Measurements from ENCODE around the gene SORBS1. TPM values are rescaled to one million over a fixed set of nuclear protein-coding genes. Genes with fewer than 3 reads are reported as not detected.

Gene SORBS1
- total RNA-seq, 2 donors from 2014 or later = 17.6 to 150 TPM

DNA sequence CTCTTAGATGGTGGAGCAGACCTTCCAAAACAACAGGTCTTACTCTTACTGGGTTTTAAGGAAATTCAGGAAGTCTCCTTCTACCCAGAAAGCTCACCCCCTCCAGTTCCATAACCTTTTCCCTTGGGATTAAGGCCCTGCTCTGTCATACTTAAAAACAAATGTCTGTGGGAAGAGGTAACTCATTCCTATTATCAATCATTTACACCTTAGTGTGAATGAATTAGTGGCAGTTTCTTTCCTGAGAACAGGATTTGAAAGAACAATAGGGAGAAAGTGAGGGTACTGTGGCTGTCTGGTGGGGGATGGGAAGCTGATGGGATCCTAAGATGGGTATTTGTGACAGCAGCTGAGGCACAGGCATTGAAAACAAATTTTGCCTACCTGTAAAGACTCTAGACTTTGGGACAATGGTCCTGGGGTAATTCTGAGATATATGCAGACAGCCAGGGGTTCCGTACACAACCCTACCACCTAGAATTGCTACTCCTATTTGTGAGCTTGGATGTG lies 248.1 kb downstream of the SORBS1 start:
- intact Hi-C loops (cut with DNase I) = no loop called here
- H3K4me1 ChIP-seq = peaks cover 8% of the 10 kb centered on the region
- H3K36me3 ChIP-seq = no peaks in the 10 kb centered on the region
- no peak overlapping the region for H3K4me3 ChIP-seq
- TF ChIP-seq, protein P1, sequence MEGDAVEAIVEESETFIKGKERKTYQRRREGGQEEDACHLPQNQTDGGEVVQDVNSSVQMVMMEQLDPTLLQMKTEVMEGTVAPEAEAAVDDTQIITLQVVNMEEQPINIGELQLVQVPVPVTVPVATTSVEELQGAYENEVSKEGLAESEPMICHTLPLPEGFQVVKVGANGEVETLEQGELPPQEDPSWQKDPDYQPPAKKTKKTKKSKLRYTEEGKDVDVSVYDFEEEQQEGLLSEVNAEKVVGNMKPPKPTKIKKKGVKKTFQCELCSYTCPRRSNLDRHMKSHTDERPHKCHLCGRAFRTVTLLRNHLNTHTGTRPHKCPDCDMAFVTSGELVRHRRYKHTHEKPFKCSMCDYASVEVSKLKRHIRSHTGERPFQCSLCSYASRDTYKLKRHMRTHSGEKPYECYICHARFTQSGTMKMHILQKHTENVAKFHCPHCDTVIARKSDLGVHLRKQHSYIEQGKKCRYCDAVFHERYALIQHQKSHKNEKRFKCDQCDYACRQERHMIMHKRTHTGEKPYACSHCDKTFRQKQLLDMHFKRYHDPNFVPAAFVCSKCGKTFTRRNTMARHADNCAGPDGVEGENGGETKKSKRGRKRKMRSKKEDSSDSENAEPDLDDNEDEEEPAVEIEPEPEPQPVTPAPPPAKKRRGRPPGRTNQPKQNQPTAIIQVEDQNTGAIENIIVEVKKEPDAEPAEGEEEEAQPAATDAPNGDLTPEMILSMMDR (IDR thresholded peaks at IDR 0.05) = no peak
- no peak overlapping the region for H3K27ac ChIP-seq
- no peak overlapping the region for H3K9ac ChIP-seq (ENCODE audit: low read depth in 2 of 2, low read length in 2 of 2)
- H3K27me3 ChIP-seq = no peaks in the 10 kb centered on the region
- no peak for DNase-seq
- no peaks in the 10 kb centered on the region for H3K9me3 ChIP-seq

DNA sequence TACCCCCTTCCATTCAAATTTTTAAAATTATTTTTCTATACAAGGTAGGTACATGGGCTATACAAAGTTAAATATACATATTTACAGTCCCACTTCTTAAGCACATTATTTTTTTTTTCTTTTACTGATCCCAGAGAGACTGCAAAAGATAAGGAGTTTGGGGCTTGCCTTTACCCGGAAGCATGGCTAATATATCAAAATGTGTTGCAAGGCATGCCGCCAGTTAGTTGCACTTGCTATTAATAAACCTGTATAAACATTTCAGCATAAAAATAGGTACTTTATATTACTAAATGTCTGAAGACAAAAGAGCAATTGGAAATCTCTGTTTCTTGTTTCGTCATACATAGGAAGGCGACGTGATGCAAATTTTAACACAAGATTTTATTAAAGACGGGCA lies 248.9 kb downstream of the SORBS1 start:
- no peak for DNase-seq
- Histone ChIP-seq H3K4me1 (peaks cover 8% of the 10 kb centered on the region), H3K9ac (ENCODE audit: low read depth in 2 of 2, low read length in 2 of 2) (no peak overlapping the region)

DNA sequence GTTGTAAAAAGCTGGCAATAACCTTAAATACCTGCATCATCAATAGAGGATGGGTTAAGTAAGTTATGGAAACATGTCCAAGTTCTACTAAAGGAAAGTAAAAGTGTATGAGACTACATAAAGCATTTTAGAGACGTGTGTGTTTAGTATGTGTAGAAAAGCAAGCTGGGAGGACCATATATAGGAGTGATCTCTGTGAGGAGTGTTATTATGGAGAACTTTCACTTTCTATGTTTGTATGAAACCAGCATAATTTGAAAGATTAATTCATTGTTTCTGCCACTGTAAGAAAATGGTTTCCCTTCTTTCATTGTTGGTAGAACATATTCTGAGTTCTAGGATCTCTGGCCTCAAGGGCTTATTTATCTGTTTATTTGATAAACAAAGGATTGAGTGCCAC lies 251.2 kb downstream of the SORBS1 start:
- no peak overlapping the region for H3K9ac ChIP-seq (ENCODE audit: low read depth in 2 of 2, low read length in 2 of 2)
- intact Hi-C loops (cut with DNase I) = no loop called here
- no peaks in the 10 kb centered on the region for H3K27me3 ChIP-seq
- DNase-seq = no peak
- peaks cover 8% of the 10 kb centered on the region for H3K4me1 ChIP-seq
- H3K9me3 ChIP-seq = no peaks in the 10 kb centered on the region
- TF ChIP-seq, protein P1 (IDR thresholded peaks at IDR 0.05) = no peak
- no peaks in the 10 kb centered on the region for H3K36me3 ChIP-seq
- H3K27ac ChIP-seq = peak overlapping the region; percentile 75
- no peak overlapping the region for H3K4me3 ChIP-seq

More for the DNA sequence above, 248.9 kb downstream of the SORBS1 start:
- Histone ChIP-seq H3K4me3 (no peak overlapping the region), H3K27ac (no peak overlapping the region), H3K27me3 (no peaks in the 10 kb centered on the region), H3K9me3 (no peaks in the 10 kb centered on the region), H3K36me3 (no peaks in the 10 kb centered on the region)
- intact Hi-C loops (cut with DNase I) = no loop called here
- TF ChIP-seq, protein P1 (IDR thresholded peaks at IDR 0.05) = no peak

DNA sequence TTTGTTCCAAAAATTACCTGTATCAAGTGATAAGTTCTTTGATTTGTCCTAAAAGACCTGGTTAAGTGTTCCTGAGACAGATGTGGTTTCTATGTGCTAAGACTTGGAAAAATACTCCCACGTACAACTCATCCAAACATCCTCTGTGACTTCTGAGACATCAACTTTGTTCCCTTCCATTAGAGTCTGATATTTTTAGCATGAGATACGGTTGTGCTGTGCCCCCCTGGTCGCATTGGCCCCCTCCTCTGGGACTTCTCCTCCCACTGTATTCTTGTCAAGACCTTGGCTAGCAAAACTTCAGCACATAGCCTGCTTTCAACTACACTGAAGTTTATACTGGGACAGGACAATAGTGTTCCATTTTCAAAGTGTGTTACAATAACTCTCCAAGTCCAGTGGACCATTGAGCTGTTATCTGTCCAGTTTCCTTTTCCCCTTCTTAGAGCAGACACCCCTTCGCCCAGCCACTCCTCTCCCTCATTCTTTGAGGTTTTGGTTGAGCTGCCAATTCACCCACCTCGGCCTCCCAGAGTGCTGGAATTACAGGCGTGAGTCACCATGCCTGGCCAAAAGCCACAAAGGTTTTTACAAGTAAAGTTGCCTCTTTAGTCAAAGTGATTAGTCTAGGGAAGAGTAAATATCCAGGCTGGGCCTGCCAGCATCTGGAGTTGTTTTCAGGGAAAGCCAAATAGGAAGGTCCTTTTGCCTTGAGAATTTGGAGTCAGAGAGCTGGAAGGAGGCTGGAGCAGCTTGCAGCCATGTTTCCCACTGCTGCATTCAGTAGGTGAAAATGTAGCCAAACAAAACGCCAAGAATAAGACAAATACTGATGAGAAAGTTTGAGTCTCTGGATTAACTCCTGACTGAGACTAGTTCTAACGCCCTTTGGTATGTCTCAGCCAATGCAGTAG lies 252.5 kb downstream of the SORBS1 start:
- peak; percentile 93 for DNase-seq
- Histone ChIP-seq H3K36me3 (no peaks in the 10 kb centered on the region), H3K4me3 (no peak overlapping the region), H3K9ac (ENCODE audit: low read depth in 2 of 2, low read length in 2 of 2) (no peak overlapping the region), H3K27me3 (no peaks in the 10 kb centered on the region), H3K9me3 (no peaks in the 10 kb centered on the region), H3K4me1 (peaks cover 8% of the 10 kb centered on the region), H3K27ac (peak overlapping the region; percentile 75)
- TF ChIP-seq, protein P1 (IDR thresholded peaks at IDR 0.05) = no peak
- intact Hi-C loops (cut with DNase I) = no loop called here

DNA sequence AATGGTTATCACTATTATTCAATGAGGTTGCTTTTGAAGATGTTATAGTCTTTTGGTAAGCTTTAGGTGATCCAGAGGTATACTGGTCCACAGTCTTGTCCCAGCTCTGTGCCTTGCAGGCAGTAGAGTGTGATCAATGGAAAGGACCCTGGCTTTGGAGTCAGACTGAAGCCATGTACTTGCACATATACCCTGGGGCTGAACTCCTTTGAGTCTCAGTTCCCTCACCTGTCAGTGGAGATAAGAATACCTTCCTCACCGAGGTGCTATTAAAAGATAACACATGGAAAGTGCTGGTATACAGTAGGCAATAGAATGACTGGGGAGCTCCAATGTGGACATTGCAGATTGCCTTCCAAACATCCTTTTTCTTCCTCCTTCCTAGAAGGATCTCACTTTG lies 254.3 kb downstream of the SORBS1 start:
- TF ChIP-seq, protein P1 (IDR thresholded peaks at IDR 0.05) = no peak
- no peaks in the 10 kb centered on the region for H3K36me3 ChIP-seq
- no peak overlapping the region for H3K4me3 ChIP-seq
- no peaks in the 10 kb centered on the region for H3K27me3 ChIP-seq
- DNase-seq = no peak
- intact Hi-C loops (cut with DNase I) = no loop called here
- H3K4me1 ChIP-seq = peaks cover 8% of the 10 kb centered on the region
- no peaks in the 10 kb centered on the region for H3K9me3 ChIP-seq
- no peak overlapping the region for H3K27ac ChIP-seq
- H3K9ac ChIP-seq (ENCODE audit: low read depth in 2 of 2, low read length in 2 of 2) = no peak overlapping the region

All from colonic mucosa (tissue), 4 donors.